ENCODE data around the gene PACSIN3.

Gene PACSIN3

DNA sequence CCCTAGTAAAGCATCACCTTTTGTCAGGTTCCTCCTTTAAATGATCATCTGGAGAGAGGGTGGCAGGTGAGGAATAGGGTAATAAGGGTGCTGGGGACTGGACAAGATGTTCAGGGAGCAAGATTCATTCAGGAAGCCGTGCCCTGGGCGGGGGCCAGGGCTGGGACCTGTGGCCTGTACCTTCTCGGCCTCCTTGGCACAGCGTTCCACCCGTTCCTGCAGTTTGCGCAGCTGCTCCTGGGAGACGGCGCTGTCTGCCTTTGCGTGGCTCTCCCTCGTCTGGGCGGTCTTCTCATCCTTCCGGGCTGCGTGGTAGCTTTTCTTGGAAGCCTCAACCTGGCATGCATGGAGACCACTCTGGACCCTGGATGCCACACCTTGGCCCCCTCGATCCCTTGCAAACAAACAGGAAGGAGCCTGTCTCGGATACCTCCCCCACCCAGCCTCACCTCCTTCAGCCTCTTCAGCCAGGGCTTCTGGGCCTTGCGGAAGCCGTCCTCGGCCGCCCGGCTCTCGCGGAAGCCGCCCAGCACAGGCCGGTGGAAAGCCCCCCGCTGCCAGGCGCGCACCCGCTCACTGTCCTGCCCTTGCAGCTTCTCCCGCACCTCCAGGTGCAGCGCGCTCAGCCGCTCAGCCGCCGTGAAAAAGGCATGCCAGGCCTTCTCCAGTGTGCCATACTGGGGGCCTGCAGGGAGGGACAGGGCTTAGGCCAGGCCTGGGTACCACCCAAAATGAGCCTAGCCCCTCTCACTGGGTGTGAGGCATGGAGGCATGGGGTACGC, 6.0 kb downstream of the PACSIN3 start:
- H3K4me3 ChIP-seq (ENCODE audit: low read length): no peak overlapping the region
- TF ChIP-seq, protein P1, sequence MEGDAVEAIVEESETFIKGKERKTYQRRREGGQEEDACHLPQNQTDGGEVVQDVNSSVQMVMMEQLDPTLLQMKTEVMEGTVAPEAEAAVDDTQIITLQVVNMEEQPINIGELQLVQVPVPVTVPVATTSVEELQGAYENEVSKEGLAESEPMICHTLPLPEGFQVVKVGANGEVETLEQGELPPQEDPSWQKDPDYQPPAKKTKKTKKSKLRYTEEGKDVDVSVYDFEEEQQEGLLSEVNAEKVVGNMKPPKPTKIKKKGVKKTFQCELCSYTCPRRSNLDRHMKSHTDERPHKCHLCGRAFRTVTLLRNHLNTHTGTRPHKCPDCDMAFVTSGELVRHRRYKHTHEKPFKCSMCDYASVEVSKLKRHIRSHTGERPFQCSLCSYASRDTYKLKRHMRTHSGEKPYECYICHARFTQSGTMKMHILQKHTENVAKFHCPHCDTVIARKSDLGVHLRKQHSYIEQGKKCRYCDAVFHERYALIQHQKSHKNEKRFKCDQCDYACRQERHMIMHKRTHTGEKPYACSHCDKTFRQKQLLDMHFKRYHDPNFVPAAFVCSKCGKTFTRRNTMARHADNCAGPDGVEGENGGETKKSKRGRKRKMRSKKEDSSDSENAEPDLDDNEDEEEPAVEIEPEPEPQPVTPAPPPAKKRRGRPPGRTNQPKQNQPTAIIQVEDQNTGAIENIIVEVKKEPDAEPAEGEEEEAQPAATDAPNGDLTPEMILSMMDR (IDR thresholded peaks at IDR 0.05; ENCODE audit: insufficient read depth, low read depth, low read length, missing control alignments): no peak
- no peak for DNase-seq (ENCODE audit: low read depth)

DNA sequence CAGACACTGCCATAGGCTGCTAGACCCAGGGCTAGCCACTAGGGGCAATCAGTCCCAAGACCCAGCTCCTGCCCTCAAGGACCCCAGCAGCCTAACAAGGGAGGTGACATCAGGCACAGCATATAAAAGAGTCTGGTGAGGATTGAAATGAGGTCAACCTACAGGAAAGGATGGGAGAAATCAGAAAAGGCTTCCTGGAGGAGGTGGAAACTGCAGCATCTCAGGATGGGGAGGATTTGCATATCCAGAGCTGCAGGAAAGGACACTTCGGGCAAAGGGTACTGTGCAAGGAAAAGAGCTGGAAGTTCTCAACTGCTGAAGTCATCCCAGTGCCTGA, 6.6 kb downstream of the PACSIN3 start:
- peak; percentile 53 for DNase-seq (ENCODE audit: low read depth)
- TF ChIP-seq, protein P1 (IDR thresholded peaks at IDR 0.05; ENCODE audit: insufficient read depth, low read depth, low read length, missing control alignments): peak; percentile 69
- H3K4me3 ChIP-seq (ENCODE audit: low read length): no peak overlapping the region

DNA sequence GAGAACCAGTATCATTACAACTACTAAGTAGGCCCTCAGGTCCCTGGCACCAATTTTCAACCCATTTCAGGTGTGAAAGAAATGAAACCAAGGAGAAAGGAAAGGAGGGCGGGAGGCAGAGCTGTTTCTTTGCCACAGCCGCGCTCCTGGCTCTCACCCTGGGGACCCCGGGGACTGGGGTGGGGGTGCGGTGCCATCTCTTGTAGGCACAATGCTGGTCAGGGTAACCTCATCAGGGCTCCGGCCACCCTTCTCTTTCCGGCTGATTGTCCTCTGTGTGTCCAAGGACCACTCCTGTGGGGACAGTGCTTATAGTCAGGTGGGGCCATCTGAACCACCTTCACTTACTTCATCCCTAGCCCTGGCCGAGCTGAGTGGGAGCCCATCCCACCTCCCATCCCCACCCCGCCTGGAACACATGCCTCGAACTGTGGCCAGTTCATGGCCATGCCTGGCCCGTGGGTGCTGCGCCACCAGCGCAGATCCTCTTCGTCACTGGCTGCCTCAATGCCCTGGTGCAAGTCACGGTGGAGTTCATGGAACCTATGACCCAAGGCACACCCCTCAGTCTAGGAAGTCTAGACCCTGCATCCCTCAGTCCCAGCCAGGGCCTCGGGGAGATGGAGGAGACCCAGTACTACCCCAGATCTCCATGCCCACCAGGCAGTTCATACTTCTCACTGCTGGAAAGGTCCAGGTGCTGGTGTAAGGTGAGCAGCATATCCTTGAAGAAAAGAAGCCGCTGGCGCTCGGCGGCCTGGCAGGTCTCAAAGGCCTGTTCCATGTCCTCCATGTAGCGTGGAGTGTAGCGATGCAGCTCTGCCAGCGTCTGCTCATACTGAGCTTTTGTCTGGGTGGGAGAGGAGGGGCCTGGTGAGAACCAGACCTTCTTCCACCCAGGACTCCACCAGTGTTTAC, 7.2 kb downstream of the PACSIN3 start:
- H3K4me3 ChIP-seq (ENCODE audit: low read length): no peak overlapping the region
- TF ChIP-seq, protein P1 (IDR thresholded peaks at IDR 0.05; ENCODE audit: insufficient read depth, low read depth, low read length, missing control alignments): no peak
- DNase-seq (ENCODE audit: low read depth): no peak

DNA sequence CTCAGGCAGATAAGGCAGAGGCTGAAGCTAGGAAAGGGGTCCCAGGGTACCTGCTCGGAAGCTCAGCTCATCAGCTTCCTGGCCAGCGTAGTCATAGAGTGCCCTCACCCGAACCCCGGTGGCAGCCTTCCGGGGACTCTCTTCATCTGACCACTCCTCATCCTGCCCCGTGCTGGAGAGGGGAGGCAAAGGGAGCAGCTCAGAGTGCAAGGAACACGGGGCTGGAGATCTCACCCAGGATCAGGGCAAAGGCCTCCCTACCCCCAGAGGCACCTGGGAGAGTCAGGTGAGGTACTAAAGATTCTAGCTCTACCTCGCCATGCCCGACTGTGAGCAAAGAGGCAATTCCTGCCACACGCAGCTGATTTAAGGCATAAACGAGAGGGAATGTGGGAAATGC, 7.9 kb downstream of the PACSIN3 start:
- H3K4me3 ChIP-seq (ENCODE audit: low read length): no peak overlapping the region
- TF ChIP-seq, protein P1 (IDR thresholded peaks at IDR 0.05; ENCODE audit: insufficient read depth, low read depth, low read length, missing control alignments): no peak
- no peak for DNase-seq (ENCODE audit: low read depth)

DNA sequence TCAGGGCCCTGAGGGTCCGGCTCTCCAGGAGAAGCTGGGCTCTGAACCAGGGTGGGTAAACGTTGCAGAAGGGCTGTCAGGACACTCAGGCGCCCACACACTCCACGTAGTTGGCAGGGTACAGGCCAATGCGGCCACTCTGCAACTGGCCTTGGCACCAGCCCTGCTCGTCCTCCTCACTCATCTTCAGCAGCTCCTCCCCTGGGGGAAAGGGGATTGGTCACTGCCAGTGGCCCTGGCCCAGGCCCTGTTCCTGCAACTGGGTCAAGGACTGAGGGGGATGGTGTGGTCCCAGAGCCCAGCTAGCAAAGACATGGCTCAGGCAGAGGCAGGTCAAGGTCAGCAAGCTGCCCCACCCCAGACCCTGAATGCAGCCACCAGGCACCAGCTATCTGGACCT, 8.4 kb downstream of the PACSIN3 start:
- H3K4me3 ChIP-seq (ENCODE audit: low read length): no peak overlapping the region
- TF ChIP-seq, protein P1 (IDR thresholded peaks at IDR 0.05; ENCODE audit: insufficient read depth, low read depth, low read length, missing control alignments): no peak
- no peak for DNase-seq (ENCODE audit: low read depth)

DNA sequence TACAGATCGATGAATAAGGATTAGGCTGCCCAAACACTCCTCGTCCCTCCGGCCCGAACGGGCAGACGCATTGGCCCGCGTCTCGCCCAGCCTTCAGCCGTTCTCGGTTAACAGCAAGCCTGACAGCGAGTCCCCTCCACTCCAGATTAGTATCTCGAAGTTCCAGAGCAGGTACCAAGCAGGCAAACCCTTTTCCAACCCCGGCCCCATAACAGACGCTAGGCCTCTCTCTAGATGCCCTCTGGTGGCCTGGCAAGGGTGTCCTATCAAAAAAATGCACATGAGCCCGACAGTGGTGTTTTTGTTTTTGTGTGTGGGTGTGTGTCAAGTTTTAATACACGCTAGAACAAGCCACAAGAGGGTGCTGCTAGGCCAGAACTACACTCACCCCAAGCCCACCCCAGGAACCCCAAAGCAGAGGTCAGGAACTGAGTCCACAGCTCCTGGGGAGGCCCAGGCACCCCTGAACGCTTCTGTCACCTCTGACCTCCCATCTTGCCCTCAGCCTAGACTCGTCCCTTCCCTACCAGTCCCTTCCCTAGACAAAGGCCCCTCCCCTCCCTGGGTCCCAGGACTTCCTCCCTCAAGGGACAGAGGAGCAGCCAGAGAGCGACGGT, 8.9 kb downstream of the PACSIN3 start:
- DNase-seq (ENCODE audit: low read depth): peak; percentile 82
- H3K4me3 ChIP-seq (ENCODE audit: low read length): peak overlapping the region; percentile 57
- TF ChIP-seq, protein P1 (IDR thresholded peaks at IDR 0.05; ENCODE audit: insufficient read depth, low read depth, low read length, missing control alignments): peak; percentile 69
